Caki2 (cell line): ENCODE measurements around the gene FNDC11. TPM values are rescaled to one million over a fixed set of nuclear protein-coding genes. Genes with fewer than 3 reads are reported as not detected.

Experiments
- DNase-seq: peaks from one replicate; pipeline ENCODE4 v3.0.0-alpha.2; 2015; ENCODE audit warnings: low read depth
- in situ Hi-C: cut with HindIII; loops from 2 replicates; pipeline ENCODE4 v1.10.0; 2016; ENCODE audit warnings: low sequenced_read_pairs, low pct_unique_long_range_greater_than_20kb, mixed read lengths
- total RNA-seq: library from RNA; depleted of rRNA; stranded (reverse); fragments of >200 nt; shearing (Covaris generic); gene quantifications from 2 replicates; pipeline ENCODE4 v1.2.3, GENCODE V29; 2014; ENCODE audit warnings: low replicate concordance

The FNDC11 gene
- total RNA-seq, 1 experiment from 2014 or later, result 1.1 TPM

GRCh38 chr20:63536997-63537524 is 16.9 kb upstream of the FNDC11 start, which contains the start of gene PTK6:
TSS of gene PTK6 (minus strand) at chr20:63537376. CDS start at chr20:63537314, 62 bp downstream.
- in situ Hi-C loops, result no loop called here

DNA sequence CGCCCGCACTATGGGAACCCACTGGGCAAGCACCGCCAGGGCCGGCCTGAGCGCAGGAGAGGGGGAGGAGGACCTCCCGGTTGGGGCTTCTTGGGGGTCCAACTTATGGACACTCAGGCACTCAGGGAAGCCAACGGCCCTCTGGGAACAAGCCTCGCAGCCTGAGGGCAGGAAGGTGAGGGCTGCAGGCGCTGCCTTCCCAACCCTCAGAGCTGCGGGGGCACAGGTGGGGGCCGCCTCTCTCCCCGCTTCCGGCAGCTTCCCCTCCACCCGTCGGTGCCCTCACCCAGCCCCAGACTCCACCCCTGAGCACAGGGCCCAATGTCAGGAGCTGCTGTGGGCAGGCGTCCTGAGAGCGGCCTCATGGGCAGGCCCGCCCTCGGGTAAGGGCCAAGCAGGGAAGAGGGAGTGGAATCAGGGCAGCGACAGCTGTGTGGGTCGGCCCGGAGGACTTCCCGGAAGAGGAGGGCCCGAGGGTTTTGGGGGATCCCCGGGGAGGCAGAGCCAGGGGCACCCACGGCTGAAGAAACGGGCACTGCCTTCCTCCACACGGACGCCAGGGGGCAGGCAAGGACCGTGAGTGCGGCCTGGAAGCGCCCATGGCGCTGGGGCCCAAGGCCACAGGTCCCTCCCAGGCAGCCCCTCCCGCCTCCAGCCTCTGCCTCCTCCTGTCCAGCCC is 16.3 kb upstream of the FNDC11 start:
- in situ Hi-C loops, result no loop called here
- DNase-seq, result peak; percentile 100

More at GRCh38 chr20:63536997-63537524, 16.9 kb upstream of the FNDC11 start, which contains the start of gene PTK6:
- no peak for DNase-seq

DNA sequence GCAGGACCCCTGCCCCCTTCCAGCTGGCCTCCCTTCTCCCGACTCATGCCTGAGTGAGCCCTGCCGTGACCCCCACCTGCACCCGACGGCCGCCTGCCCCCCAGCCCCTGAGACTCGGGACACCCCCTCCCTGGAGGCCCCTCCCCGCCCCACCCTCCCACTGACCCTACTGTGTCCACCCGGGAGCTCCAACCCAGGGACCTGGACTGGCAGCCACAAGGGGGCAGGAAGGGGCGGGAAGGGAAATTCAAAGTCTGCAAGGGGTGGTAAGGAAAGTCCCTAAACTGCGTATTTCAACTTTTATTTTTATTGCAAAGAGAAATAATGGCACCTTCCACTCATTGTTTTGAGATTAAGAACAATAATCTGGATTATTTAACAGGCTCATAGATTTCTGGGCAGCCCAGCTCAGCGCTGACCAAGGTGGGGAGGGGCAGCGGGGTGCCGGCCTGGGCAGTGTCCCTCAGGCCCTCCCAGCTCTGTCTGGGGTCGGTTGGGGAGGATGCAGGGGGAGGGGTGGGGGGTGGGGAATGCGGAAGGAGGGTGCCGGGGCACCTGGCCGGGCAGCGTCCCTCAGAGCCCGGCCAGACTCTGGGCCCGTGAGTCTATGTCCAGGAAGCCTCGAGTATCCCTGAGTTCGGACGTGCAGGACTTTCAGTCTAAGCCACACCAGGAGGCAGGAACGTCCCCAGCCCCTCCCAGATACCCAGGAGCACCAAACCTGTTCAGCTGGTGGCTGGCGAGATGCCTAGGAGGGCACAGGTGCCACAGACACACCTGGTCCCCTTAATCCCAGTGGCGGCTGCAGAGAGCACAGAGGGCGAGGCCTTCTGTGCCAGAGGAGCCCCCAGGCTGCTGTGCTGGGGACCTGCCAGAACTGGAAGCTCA is 15.5 kb upstream of the FNDC11 start:
- DNase-seq, result no peak
- in situ Hi-C loops, result no loop called here

- in situ Hi-C loops, result no loop called here
- DNase-seq, result no peak
Observed at GRCh38 chr20:63539092-63539430, 14.9 kb upstream of the FNDC11 start.

GRCh38 chr20:63539441-63540370 is 14.3 kb upstream of the FNDC11 start:
- no peak for DNase-seq
- in situ Hi-C loops, result no loop called here

DNA sequence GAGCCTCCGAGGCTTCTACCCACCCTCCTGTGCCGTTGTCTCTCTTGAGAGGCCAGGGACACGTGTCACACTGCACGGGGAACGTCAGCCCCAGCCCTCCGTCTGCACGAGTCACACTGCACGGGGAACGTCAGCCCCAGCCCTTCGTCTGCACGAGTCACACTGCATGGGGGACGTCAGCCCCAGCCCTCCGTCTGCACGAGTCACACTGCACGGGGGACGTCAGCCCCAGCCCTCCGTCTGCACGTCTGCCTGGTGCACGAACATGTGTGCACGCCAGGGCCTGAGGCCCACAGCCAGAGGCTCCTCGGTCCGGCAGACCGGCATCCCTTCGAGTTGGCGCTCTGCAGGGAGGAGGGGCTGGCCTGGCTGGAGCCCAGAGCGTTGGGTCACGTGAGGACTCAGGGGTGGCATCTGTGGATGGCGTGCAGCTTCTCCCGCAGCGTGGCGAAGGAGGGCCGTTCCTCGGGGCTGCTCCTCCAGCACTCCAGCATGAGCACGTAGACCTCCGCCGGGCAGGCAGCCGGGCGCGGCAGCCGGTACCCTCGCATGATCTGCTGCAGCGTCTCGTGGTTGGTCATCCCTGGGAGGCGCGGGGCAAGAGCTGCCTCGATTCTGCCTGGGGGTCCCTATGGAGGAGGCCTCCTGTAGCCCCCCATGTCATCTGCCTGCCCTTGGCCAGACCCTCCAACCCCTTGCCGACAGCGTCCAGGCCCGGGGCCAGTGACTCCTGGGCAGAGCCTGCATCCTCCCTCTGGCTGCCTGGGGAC is 13.4 kb upstream of the FNDC11 start:
- peak; percentile 47 for DNase-seq
- in situ Hi-C loops, result no loop called here

DNA sequence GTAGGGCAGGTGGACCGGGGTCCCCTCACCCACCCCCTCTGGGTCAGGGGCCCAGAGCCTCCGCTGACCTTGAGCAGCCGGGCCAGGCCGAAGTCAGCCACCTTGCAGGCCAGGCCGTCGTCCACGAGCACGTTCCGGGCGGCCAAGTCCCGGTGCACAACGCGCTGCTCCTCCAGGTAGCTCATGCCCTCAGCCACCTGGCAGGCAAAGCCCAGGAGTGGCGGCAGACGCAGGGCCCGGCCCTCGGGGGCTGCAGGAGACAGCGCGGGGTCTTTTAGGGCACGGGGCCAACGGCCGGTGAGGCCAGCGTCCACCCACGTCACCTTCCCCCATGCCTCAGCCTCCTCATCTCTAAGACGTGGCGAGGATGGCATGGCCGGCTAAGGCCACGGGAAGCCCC is 12.6 kb upstream of the FNDC11 start:
- in situ Hi-C loops, result no loop called here
- DNase-seq, result no peak

DNA sequence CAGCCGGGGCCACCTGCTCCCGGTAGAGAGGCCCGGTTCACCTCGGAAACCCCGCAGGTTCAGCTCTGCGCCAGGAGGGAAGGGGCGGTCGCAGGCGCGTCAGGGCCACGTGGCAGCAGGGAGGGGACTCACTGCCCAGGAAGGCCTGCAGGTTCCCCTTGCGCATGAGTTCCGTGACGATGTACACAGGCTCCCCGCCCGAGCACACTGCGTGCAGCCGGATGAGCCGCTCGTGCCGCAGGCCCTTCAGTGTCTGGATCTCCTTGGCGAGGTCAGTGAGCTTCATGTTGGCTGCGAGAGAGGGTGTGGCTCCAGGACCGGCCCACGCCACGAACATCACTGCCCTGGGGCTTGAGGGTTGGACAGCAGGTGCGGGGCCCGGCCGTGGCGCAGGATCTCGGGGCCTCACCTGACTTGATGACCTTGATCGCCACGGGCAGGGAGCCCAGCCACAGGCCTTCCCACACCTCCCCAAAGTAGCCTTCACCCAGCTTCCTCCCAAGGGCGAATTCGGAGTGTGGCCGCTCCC is 11.9 kb upstream of the FNDC11 start:
- in situ Hi-C loops, result no loop called here
- no peak for DNase-seq

DNA sequence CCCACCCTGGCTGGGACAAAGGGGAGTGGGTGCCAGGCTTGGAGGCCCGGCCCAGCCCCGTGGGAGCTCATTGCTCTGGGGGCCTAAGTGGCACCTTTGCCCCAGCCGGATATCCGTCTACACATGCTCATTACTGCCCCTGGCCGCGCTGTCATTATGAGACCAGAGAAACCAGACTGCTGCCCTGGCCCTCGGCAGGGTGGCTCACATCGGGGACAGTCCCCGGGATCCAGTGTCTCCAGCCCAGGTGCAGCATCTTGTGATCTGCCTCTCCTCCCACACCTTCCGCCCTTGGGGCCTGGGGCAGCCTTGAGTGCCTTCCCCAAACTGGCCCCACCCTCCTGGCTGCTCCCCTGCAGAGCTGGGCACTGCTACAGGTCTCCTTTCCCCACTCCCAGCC is 11.3 kb upstream of the FNDC11 start:
- in situ Hi-C loops, result no loop called here

GRCh38 chr20:63543131-63543530 is 10.8 kb upstream of the FNDC11 start:
- in situ Hi-C loops, result no loop called here
- no peak for DNase-seq

More for the DNA sequence above, 11.3 kb upstream of the FNDC11 start:
- DNase-seq, result no peak

DNA sequence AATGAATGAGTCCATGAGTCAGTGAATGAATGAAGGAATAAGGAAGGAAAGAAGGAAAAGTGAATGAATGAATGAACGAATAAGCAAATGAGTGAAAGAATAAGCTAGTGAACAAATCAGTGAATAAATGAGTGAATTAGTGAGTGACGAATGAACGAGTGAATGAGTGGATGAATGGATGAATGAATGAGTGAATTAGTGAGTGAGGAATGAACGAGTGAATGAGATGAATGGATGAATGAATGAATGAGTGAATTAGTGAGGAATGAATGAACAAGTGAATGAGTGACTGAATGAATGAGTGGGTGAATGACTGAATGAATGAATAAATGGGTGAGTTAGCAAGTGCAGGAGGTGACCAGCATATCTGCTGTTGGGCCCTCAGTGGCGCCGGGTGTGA is 10.2 kb upstream of the FNDC11 start:
- no peak for DNase-seq
- in situ Hi-C loops, result no loop called here

DNA sequence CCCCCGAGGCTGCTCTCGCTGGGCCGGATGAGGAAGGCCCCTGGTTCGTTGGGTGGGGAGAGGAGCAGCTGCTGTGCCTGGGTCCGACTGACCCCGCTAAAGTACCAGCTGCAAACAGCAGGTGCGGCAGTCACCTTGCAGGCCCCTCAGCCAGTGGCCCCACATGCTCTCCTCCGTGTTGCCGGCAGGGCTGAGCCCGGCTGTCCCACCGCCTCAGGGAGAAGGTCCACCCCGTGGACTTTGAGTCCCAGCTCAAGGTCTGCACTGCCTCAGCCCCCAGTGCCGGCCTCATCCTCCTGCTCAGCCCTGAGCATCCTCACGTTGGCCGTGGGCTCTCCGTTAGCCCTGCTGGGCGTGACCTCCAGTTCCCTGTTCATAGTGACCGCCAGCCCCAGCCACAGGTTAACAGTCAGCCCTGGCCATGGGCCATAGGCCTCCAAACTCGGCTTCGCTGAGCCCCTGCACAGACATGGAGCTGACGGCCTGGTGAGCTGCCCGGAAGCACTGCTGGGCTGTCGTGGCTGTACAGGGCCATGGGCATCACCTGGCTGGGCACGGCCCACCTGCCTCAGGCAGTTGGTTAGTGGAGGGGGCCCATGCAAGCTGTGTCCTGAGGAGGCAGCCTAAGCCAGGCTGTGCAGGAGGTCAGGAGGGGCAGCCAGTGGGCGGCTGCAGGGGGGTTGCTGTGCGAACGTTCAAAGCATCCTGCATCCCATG is 9.6 kb upstream of the FNDC11 start:
- in situ Hi-C loops, result no loop called here
- DNase-seq, result no peak

DNA sequence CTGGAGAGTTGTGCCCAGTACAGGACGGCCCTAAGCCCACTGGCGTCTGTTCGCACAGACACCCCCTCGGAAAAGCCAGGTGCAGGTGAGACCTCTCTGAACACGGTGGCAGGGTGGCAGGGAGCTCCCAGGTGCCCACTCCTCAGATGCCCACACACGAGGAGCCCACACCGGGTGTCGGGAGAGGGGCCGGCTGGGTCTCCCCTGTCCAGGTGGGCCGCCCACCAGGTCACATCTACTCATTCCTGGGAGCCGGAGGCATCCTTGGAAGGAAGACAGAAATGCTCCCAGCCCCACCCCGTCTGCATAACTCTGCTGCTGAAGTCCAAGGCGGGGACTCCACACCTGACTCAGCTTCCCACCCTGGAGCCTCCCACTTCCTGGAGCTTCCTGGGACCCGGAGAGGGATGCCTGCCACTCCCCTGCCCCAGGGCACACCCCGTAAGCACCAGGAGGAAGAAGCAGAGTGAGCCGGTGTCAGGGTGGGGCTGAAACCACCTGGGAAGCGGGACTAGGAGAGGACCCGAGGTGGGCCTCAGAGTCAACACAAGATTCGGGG is 8.9 kb upstream of the FNDC11 start:
- peak; percentile 67 for DNase-seq
- in situ Hi-C loops, result no loop called here

GRCh38 chr20:63545814-63546213 is 8.1 kb upstream of the FNDC11 start:
- DNase-seq, result no peak
- in situ Hi-C loops, result no loop called here

GRCh38 chr20:63546256-63546955 is 7.6 kb upstream of the FNDC11 start:
- in situ Hi-C loops, result no loop called here
- no peak for DNase-seq
